Gastroesophageal sphincter (tissue), 4 donors: ENCODE data around the gene GALNT18. TPM values are rescaled to one million over a fixed set of nuclear protein-coding genes. Genes with fewer than 3 reads are reported as not detected.

Experiments used
- ATAC-seq: fragments of 150-250 bp; one replicate; pipeline ENCODE4 v1.9.1; 2016; ENCODE audit warnings: mild to moderate bottlenecking, moderate library complexity
- H3K27ac ChIP-seq, 4 donors: fragments of 200-600 bp; sonication (generic) in 3 of 4; 1 replicate in 3 of 4; 2 replicates in 1 of 4; pipeline ENCODE4 v1.5.1; 2016 to 2019
- H3K27me3 ChIP-seq: fragments of 200-600 bp; sonication (generic); one replicate; pipeline ENCODE4 v1.5.1; 2019
- H3K36me3 ChIP-seq, 2 donors: fragments of 200-600 bp; sonication (generic); one replicate each; pipeline ENCODE4 v1.5.1; 2019; ENCODE audit warnings: control low read depth in 1 of 2
- H3K4me1 ChIP-seq, 3 donors: fragments of 200-600 bp; sonication (generic); 1 replicate in 2 of 3; 2 replicates in 1 of 3; pipeline ENCODE4 v1.5.1; 2016 to 2019; ENCODE audit warnings: control low read depth in 2 of 3
- H3K4me3 ChIP-seq, 2 donors: fragments of 200-600 bp; sonication (generic); one replicate each; pipeline ENCODE4 v1.5.1; 2019; ENCODE audit warnings: mild to moderate bottlenecking in 1 of 2, moderate library complexity in 1 of 2
- H3K9me3 ChIP-seq, 3 donors: fragments of 200-600 bp; sonication (generic); one replicate each; pipeline ENCODE4 v1.5.1; 2017 to 2019; ENCODE audit warnings: control low read depth in 2 of 3
- EP300 ChIP-seq: sonication (generic); formaldehyde crosslinking; IDR thresholded peaks from one replicate; pipeline ENCODE4 v1.6.1; 2017; ENCODE audit warnings: antibody characterized with exemption, mild to moderate bottlenecking
- POLR2A ChIP-seq, 2 donors: fragments of 450-650 bp; IDR thresholded peaks; one replicate each; pipeline ENCODE4 v1.6.1; 2017; ENCODE audit warnings: antibody characterized with exemption in 2 of 2, mild to moderate bottlenecking in 2 of 2, moderate library complexity in 1 of 2
- POLR2AphosphoS5 ChIP-seq: sonication (generic); formaldehyde crosslinking; IDR thresholded peaks from one replicate; pipeline ENCODE4 v1.6.1; 2017; ENCODE audit warnings: antibody characterized with exemption
- WGBS, 2 donors: methylation state at CpG; one replicate each; pipeline ENCODE4 v1.1.5; 2018; ENCODE audit warnings: low coverage in 1 of 2; 5-methylcytosine and 5-hydroxymethylcytosine counted together
- total RNA-seq, 4 donors: library from RNA; depleted of rRNA; stranded (reverse); fragments of >200 nt; gene quantifications; one replicate each; pipeline ENCODE4 v1.1.0, GENCODE V29; 2016
- TF ChIP-seq, protein P1 (sequence below), 4 experiments: fragments of 200-600 bp in 2 of 4; fragments of 450-650 bp in 2 of 4; sonication (generic) in 1 of 4; IDR thresholded peaks; one replicate each; pipeline ENCODE4 v1.5.1; 2017 to 2019; ENCODE audit warnings: antibody characterized with exemption in 4 of 4, mild to moderate bottlenecking in 2 of 4, moderate library complexity in 2 of 4

The GALNT18 gene
- total RNA-seq, 4 donors from 2014 or later = 16.0 to 65.6 (median 35.2) TPM

DNA sequence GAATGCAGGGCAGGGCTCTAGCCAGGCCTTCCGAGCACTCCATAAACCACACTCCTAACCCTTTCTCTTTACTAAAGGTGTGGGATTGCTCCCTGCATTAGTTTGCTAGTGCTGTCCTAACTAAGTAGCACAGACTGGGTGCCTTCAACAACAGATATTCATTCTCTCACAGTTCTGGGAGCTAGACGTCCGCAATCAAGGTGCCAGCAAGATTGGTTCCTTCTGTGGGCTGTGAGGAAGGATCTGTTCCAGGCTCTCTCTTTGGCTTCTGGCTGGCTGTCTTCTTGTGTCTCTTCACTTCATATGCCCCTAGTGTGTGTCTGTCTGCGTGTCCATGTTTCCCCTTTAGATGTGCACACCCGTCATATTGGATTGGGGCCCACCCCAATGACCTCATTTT, 59.8 kb downstream of the GALNT18 start:
- H3K36me3 ChIP-seq = no peaks in the 10 kb centered on the region
- no peak overlapping the region for H3K4me3 ChIP-seq
- TF ChIP-seq POLR2AphosphoS5 = no peak
- TF ChIP-seq POLR2A (IDR thresholded peaks at IDR 0.05) = no peak
- no peak for TF ChIP-seq EP300
- TF ChIP-seq, protein P1, sequence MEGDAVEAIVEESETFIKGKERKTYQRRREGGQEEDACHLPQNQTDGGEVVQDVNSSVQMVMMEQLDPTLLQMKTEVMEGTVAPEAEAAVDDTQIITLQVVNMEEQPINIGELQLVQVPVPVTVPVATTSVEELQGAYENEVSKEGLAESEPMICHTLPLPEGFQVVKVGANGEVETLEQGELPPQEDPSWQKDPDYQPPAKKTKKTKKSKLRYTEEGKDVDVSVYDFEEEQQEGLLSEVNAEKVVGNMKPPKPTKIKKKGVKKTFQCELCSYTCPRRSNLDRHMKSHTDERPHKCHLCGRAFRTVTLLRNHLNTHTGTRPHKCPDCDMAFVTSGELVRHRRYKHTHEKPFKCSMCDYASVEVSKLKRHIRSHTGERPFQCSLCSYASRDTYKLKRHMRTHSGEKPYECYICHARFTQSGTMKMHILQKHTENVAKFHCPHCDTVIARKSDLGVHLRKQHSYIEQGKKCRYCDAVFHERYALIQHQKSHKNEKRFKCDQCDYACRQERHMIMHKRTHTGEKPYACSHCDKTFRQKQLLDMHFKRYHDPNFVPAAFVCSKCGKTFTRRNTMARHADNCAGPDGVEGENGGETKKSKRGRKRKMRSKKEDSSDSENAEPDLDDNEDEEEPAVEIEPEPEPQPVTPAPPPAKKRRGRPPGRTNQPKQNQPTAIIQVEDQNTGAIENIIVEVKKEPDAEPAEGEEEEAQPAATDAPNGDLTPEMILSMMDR (IDR thresholded peaks at IDR 0.05) = no peak
- H3K9me3 ChIP-seq = no peaks in the 10 kb centered on the region
- ATAC-seq = no peak
- peaks cover 0 to 53% (median 4%) of the 10 kb centered on the region in 3 donors for H3K4me1 ChIP-seq
- no peak overlapping the region for H3K27ac ChIP-seq
- H3K27me3 ChIP-seq = no peaks in the 10 kb centered on the region
- WGBS, 2 donors = 85 to 86% methylated on average over 3 to 4 of the region's 5 CpGs

DNA sequence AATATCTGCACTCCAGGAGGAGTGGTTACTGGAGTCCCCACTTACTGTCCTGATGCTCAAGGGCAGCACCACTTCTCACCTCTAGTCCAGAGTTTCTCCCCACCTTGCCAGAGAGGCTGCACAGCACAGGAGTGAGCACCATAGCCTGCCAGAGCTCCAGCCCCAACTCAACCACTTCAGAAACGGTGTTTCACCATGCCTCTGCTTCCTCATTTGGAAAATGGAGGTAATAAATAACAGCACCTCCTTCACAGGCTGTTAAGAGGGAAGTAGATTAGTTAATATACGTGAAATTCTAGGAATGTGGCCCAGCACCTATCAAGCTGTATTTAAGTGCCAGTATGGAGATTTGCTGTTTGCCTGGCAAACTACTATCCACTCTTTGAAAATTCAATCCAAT, 63.0 kb downstream of the GALNT18 start:
- Histone ChIP-seq H3K4me3 (no peak overlapping the region), H3K27ac (no peak overlapping the region), H3K9me3 (no peaks in the 10 kb centered on the region), H3K4me1 (peaks cover 0 to 59% (median 11%) of the 10 kb centered on the region in 3 donors), H3K36me3 (no peaks in the 10 kb centered on the region), H3K27me3 (no peaks in the 10 kb centered on the region)
- no peak for ATAC-seq
- WGBS, 2 donors = 72 to 86% methylated on average over 1 to 2 of the region's 2 CpGs
- no peak for TF ChIP-seq POLR2A (IDR thresholded peaks at IDR 0.05)
- TF ChIP-seq POLR2AphosphoS5 = no peak
- TF ChIP-seq, protein P1 (IDR thresholded peaks at IDR 0.05) = no peak
- TF ChIP-seq EP300 = no peak

DNA sequence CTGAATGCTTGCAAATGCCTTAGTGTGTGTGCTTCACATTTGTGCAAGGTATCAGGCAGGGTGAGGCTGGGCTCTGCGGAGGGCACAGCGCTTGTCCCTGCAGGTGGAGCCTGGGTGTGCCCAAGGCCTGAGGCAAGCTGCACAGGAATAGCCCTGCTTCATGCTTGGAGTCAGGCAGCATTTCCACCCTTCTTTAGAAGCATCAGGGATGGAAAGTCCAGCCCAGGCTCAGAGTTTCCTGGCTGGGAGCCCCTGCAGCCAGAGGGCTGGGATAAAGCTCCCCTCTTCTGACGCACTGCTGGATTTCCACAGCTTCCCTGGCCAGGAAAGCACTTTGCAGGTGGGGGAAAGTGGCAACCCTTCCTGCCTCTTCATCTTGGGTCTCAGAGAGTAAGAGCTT, 63.4 kb downstream of the GALNT18 start:
- 83% methylated on average over 1 of the region's 3 CpGs; no CpG with 5 or more reads in 1 of the 2 donors for WGBS, 2 donors

DNA sequence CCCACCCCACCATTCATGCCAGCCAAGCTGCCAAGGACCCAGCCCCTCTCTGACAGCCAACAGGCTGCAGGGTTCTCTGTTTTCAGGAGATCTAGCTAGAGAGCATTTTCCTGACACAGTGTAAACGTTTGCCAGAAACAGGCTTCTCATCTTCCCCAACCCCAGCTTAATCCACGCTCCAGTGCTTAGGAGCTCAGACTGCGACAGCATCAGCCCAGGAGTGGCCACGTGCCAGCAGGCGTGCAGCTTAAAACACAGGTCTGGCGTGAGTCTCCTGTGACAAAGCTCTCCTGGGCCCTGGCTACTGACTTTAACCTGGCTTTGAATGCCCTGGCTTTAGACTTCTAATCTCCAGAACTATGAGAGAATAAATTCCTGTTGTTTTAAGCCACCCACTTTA, 66.6 kb downstream of the GALNT18 start:
- Histone ChIP-seq H3K36me3 (no peaks in the 10 kb centered on the region), H3K4me3 (no peak overlapping the region), H3K9me3 (no peaks in the 10 kb centered on the region), H3K27ac (no peak overlapping the region), H3K27me3 (no peaks in the 10 kb centered on the region), H3K4me1 (peaks cover 0 to 51% (median 11%) of the 10 kb centered on the region in 3 donors)
- TF ChIP-seq POLR2AphosphoS5 = no peak
- no peak for TF ChIP-seq EP300
- TF ChIP-seq POLR2A (IDR thresholded peaks at IDR 0.05) = no peak
- TF ChIP-seq, protein P1 (IDR thresholded peaks at IDR 0.05) = no peak
- ATAC-seq = peak; percentile 63
- 0 to 15% methylated on average over 1 to 5 of the region's 6 CpGs for WGBS, 2 donors

More for the DNA sequence above, 63.4 kb downstream of the GALNT18 start:
- peaks cover 0 to 58% (median 11%) of the 10 kb centered on the region in 3 donors for H3K4me1 ChIP-seq
- no peak for ATAC-seq
- no peak overlapping the region for H3K4me3 ChIP-seq
- no peaks in the 10 kb centered on the region for H3K9me3 ChIP-seq
- H3K27ac ChIP-seq = peak overlapping the region in 1 of 4 donors; percentile 8
- H3K27me3 ChIP-seq = no peaks in the 10 kb centered on the region
- no peak for TF ChIP-seq POLR2AphosphoS5
- no peak for TF ChIP-seq EP300
- TF ChIP-seq, protein P1 (IDR thresholded peaks at IDR 0.05) = no peak
- TF ChIP-seq POLR2A (IDR thresholded peaks at IDR 0.05) = no peak
- H3K36me3 ChIP-seq = no peaks in the 10 kb centered on the region

DNA sequence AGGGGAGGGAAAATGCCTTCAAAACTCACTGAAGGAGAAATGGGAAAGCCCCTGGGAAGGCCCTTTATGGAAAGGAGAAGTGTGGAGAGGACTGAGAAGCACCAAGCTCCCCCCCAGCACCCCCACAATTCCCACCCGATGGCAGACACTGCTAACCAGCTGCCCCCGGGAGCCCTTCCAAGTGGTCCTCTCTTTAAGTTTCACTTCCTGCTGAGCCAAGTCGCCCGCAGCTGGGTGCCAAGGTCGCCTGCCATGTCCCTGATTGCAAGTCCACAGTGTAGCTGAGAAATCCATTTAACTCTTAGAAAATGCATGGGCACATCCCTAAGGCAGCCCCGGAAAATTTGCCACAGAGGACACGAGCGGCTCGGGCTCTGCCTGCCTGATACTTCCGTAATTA, 68.2 kb downstream of the GALNT18 start:
- WGBS, 2 donors = 73 to 75% methylated on average over 7 to 10 of the region's 10 CpGs
- Histone ChIP-seq H3K4me3 (no peak overlapping the region), H3K9me3 (no peaks in the 10 kb centered on the region), H3K27me3 (no peaks in the 10 kb centered on the region), H3K4me1 (peaks cover 0 to 62% (median 11%) of the 10 kb centered on the region in 3 donors), H3K36me3 (no peaks in the 10 kb centered on the region), H3K27ac (no peak overlapping the region)
- ATAC-seq = no peak
- no peak for TF ChIP-seq POLR2AphosphoS5
- TF ChIP-seq, protein P1 (IDR thresholded peaks at IDR 0.05) = no peak
- no peak for TF ChIP-seq POLR2A (IDR thresholded peaks at IDR 0.05)
- no peak for TF ChIP-seq EP300
